Measurements from ENCODE around the gene PRCP.
"Not testable (repeated sequence)": the region's sequence is repeated elsewhere in the genome, so short reads cannot be mapped to it uniquely, and the experiment has no call there.

The PRCP gene

DNA sequence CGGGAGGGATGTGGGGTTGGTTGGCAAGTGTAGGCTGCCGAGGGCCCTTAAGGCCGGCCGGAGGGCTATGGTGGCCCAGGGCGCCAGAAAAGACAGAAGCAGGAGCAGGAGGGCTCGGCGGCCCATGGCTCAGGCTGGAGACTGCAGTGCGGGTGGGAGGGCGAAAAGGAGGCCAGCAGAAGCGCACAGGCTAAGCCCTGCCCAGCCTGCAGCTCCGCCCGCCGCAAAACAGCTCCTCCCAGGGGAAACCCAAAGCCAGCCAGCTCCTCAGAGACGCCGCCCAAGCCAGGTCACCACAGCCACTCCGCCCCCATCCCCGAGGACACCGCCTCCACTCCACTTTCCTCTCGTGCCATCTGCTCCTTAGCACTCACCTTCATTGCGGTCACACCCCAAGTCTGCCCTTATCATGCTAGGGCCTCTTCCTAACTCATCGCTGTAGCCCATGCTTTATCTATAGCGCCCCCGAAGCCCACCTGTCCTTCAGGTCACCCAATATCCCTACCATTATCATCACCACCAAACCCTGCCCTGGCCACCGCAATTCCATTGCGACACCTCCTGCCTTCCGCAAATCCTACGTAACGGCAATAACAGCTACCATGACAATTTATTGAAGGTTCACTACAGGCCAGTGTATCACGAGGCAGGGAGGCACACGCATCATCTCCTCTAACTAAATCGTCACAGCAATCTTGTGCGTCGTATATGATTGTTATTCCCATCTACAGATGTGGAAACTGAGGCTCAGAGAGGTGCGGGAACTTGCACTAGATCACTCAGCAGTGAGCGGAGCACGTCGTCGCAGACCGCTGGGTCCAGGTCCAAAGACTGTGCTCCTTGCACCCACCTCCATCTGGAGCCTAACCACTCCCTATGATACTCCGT is at the start of gene PRCP:
PRCP (minus strand) TSS at position 154 of the 888 bp plus-strand sequence; CDS start at position 126, 28 bp downstream.
- peak within 1 kb of the TSS; percentile 85 to 99 for H3K4me3 ChIP-seq (ENCODE audit: low read depth in 1 of 2, low read length in 1 of 2)
- H3K4me1 ChIP-seq (ENCODE audit: control insufficient read depth in 1 of 2, insufficient read depth in 1 of 2, low read depth in 1 of 2, low read length in 1 of 2) = peaks cover 61 to 64% of the 10 kb centered on the region in 2 experiments
- no peaks in the 10 kb centered on the region for H3K9me3 ChIP-seq
- peak within 1 kb of the TSS; percentile 98 for H3K27ac ChIP-seq
- H3K27me3 ChIP-seq = no peaks in the 10 kb centered on the region
- H3K36me3 ChIP-seq = no peaks in the 10 kb centered on the region
- TF ChIP-seq CTCF (IDR thresholded peaks at IDR 0.05) = peak; percentile 27

GRCh38 chr11:82949352-82949751 is 49.1 kb upstream of the PRCP start:
- no peaks in the 10 kb centered on the region for H3K9me3 ChIP-seq
- TF ChIP-seq CTCF (IDR thresholded peaks at IDR 0.05) = no peak
- no peaks in the 10 kb centered on the region for H3K27me3 ChIP-seq
- no peaks in the 10 kb centered on the region for H3K4me1 ChIP-seq (ENCODE audit: control insufficient read depth in 1 of 2, insufficient read depth in 1 of 2, low read depth in 1 of 2, low read length in 1 of 2)
- H3K36me3 ChIP-seq = no peaks in the 10 kb centered on the region
- no peak overlapping the region for H3K27ac ChIP-seq
- no peak overlapping the region for H3K4me3 ChIP-seq (ENCODE audit: low read depth in 1 of 2, low read length in 1 of 2)

DNA sequence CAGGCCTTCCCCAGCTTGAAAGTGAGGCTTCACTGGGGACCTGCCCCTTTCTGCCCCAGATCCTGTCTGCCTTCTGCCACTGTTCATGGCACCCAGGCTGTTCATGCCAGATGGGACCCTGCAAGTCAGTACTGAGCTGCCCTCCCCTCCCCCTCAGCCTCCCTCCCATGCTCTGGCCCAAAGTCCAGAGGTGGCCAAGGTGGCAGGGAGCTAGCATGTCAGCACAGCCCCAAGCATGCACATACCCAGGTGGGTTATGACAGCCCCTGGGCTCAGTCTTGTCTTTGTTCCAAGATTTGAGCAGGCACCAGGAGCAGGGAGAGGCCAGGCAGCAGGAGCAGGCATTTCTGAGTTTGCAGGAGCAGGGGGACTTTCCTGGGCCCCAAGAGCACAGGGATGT is 45.5 kb upstream of the PRCP start:
- Histone ChIP-seq H3K4me3 (ENCODE audit: low read depth in 1 of 2, low read length in 1 of 2) (no peak overlapping the region), H3K27ac (no peak overlapping the region), H3K36me3 (no peaks in the 10 kb centered on the region), H3K9me3 (no peaks in the 10 kb centered on the region), H3K27me3 (no peaks in the 10 kb centered on the region), H3K4me1 (ENCODE audit: control insufficient read depth in 1 of 2, insufficient read depth in 1 of 2, low read depth in 1 of 2, low read length in 1 of 2) (no peaks in the 10 kb centered on the region)
- no peak for TF ChIP-seq CTCF (IDR thresholded peaks at IDR 0.05)

- H3K9me3 ChIP-seq; H3K27me3 ChIP-seq; H3K36me3 ChIP-seq; H3K4me1 ChIP-seq (ENCODE audit: control insufficient read depth in 1 of 2, insufficient read depth in 1 of 2, low read depth in 1 of 2, low read length in 1 of 2); H3K4me3 ChIP-seq (ENCODE audit: low read depth in 1 of 2, low read length in 1 of 2); H3K27ac ChIP-seq: not testable (repeated sequence)
Measured at GRCh38 chr11:82945041-82945440, 44.8 kb upstream of the PRCP start.

GRCh38 chr11:82944198-82944597 is 44.0 kb upstream of the PRCP start:
- TF ChIP-seq CTCF (IDR thresholded peaks at IDR 0.05) = no peak
- no peak overlapping the region for H3K27ac ChIP-seq
- H3K9me3 ChIP-seq = no peaks in the 10 kb centered on the region
- no peaks in the 10 kb centered on the region for H3K36me3 ChIP-seq
- H3K4me3 ChIP-seq (ENCODE audit: low read depth in 1 of 2, low read length in 1 of 2) = no peak overlapping the region
- no peaks in the 10 kb centered on the region for H3K4me1 ChIP-seq (ENCODE audit: control insufficient read depth in 1 of 2, insufficient read depth in 1 of 2, low read depth in 1 of 2, low read length in 1 of 2)
- H3K27me3 ChIP-seq = no peaks in the 10 kb centered on the region

GRCh38 chr11:82943430-82943829 is 43.2 kb upstream of the PRCP start:
- H3K4me1 ChIP-seq (ENCODE audit: control insufficient read depth in 1 of 2, insufficient read depth in 1 of 2, low read depth in 1 of 2, low read length in 1 of 2); H3K27ac ChIP-seq; H3K4me3 ChIP-seq (ENCODE audit: low read depth in 1 of 2, low read length in 1 of 2); H3K9me3 ChIP-seq; H3K36me3 ChIP-seq; H3K27me3 ChIP-seq: not testable (repeated sequence)

Measured in neutrophil (primary cell).